Measurements from ENCODE around the gene SETSIP.

The SETSIP gene

DNA sequence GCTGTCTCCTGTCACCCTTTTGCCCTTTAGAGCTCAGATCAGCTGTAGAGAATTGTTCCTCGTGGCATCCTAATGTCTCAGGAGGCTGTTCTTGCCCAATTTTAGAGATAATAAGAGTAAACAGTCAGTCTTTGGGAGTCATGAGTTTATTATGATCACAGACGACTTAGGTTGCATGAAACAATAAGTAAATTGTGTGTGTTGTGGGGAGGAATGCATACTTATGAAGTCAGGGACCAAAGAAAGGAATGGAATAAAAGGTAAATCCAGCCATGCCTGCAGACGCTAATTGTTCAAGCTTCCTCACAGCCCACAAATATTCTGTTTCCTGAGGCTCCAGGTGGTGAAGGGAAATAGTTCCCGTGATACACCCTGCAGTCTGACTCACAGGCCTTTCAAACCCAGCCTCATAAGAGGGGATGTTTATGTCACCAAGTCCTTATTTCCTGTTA is 44.5 kb downstream of the SETSIP start (continued):
- no peak for TF ChIP-seq ZNF23 (tag by site-specific recombination; IDR thresholded peaks at IDR 0.05; ENCODE audit: borderline replicate concordance)
- TF ChIP-seq MYNN (tag by site-specific recombination; IDR thresholded peaks at IDR 0.05; ENCODE audit: borderline replicate concordance), result no peak
- TF ChIP-seq ZNF560 (tag by site-specific recombination; IDR thresholded peaks at IDR 0.05; ENCODE audit: borderline replicate concordance), result no peak
- TF ChIP-seq ZNF843 (tag by site-specific recombination; IDR thresholded peaks at IDR 0.05), result no peak
- no peak for TF ChIP-seq OVOL3 (tag by site-specific recombination; IDR thresholded peaks at IDR 0.05)
- no peak for TF ChIP-seq ZNF777 (tag by site-specific recombination; IDR thresholded peaks at IDR 0.05; ENCODE audit: borderline replicate concordance)
- 0 out of 2 replicates have a peak, but pooled peaks have one; percentile 9 for TF ChIP-seq ZBTB20 (tag by site-specific recombination; IDR thresholded peaks at IDR 0.05)
- peak; percentile 42 for TF ChIP-seq SETDB1 (IDR thresholded peaks at IDR 0.05; ENCODE audit: insufficient read length, low read length)
- TF ChIP-seq, protein P1, sequence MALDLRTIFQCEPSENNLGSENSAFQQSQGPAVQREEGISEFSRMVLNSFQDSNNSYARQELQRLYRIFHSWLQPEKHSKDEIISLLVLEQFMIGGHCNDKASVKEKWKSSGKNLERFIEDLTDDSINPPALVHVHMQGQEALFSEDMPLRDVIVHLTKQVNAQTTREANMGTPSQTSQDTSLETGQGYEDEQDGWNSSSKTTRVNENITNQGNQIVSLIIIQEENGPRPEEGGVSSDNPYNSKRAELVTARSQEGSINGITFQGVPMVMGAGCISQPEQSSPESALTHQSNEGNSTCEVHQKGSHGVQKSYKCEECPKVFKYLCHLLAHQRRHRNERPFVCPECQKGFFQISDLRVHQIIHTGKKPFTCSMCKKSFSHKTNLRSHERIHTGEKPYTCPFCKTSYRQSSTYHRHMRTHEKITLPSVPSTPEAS (tag by site-specific recombination; IDR thresholded peaks at IDR 0.05), result no peak
- TF ChIP-seq SP7 (tag by site-specific recombination; IDR thresholded peaks at IDR 0.05), result 0 out of 2 replicates have a peak, but pooled peaks have one; percentile 3
- TF ChIP-seq ZFP3 (tag by site-specific recombination; IDR thresholded peaks at IDR 0.05; ENCODE audit: low read depth), result no peak
- TF ChIP-seq ZNF433 (tag by site-specific recombination; IDR thresholded peaks at IDR 0.05; ENCODE audit: low read depth), result no peak
- TF ChIP-seq BCL6B (tag by site-specific recombination; IDR thresholded peaks at IDR 0.05), result no peak
- no peak for TF ChIP-seq ZNF223 (tag by site-specific recombination; IDR thresholded peaks at IDR 0.05)
- TF ChIP-seq ZBTB48 (tag by site-specific recombination; IDR thresholded peaks at IDR 0.05), result no peak
- TF ChIP-seq ZNF112 (tag by site-specific recombination; IDR thresholded peaks at IDR 0.05), result no peak
- TF ChIP-seq ZNF169 (tag by site-specific recombination; IDR thresholded peaks at IDR 0.05), result no peak
- TF ChIP-seq ZNF121 (tag by site-specific recombination; IDR thresholded peaks at IDR 0.05), result no peak
- TF ChIP-seq FEZF1 (tag by site-specific recombination; IDR thresholded peaks at IDR 0.05), result no peak
- no peak for TF ChIP-seq ZSCAN16 (tag by site-specific recombination; IDR thresholded peaks at IDR 0.05)
- TF ChIP-seq, protein P2, sequence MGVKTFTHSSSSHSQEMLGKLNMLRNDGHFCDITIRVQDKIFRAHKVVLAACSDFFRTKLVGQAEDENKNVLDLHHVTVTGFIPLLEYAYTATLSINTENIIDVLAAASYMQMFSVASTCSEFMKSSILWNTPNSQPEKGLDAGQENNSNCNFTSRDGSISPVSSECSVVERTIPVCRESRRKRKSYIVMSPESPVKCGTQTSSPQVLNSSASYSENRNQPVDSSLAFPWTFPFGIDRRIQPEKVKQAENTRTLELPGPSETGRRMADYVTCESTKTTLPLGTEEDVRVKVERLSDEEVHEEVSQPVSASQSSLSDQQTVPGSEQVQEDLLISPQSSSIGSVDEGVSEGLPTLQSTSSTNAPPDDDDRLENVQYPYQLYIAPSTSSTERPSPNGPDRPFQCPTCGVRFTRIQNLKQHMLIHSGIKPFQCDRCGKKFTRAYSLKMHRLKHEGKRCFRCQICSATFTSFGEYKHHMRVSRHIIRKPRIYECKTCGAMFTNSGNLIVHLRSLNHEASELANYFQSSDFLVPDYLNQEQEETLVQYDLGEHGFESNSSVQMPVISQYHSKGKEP (tag by site-specific recombination; IDR thresholded peaks at IDR 0.05), result no peak
- TF ChIP-seq ZNF398 (tag by site-specific recombination; IDR thresholded peaks at IDR 0.05), result no peak
- TF ChIP-seq, protein P3, sequence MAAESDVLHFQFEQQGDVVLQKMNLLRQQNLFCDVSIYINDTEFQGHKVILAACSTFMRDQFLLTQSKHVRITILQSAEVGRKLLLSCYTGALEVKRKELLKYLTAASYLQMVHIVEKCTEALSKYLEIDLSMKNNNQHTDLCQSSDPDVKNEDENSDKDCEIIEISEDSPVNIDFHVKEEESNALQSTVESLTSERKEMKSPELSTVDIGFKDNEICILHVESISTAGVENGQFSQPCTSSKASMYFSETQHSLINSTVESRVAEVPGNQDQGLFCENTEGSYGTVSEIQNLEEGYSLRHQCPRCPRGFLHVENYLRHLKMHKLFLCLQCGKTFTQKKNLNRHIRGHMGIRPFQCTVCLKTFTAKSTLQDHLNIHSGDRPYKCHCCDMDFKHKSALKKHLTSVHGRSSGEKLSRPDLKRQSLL (tag by site-specific recombination; IDR thresholded peaks at IDR 0.05), result 0 out of 2 replicates have a peak, but pooled peaks have one; percentile 8
- TF ChIP-seq, protein P4, sequence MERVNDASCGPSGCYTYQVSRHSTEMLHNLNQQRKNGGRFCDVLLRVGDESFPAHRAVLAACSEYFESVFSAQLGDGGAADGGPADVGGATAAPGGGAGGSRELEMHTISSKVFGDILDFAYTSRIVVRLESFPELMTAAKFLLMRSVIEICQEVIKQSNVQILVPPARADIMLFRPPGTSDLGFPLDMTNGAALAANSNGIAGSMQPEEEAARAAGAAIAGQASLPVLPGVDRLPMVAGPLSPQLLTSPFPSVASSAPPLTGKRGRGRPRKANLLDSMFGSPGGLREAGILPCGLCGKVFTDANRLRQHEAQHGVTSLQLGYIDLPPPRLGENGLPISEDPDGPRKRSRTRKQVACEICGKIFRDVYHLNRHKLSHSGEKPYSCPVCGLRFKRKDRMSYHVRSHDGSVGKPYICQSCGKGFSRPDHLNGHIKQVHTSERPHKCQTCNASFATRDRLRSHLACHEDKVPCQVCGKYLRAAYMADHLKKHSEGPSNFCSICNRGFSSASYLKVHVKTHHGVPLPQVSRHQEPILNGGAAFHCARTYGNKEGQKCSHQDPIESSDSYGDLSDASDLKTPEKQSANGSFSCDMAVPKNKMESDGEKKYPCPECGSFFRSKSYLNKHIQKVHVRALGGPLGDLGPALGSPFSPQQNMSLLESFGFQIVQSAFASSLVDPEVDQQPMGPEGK (tag by site-specific recombination; IDR thresholded peaks at IDR 0.05), result no peak
- TF ChIP-seq ZNF324 (tag by site-specific recombination; IDR thresholded peaks at IDR 0.05), result no peak
- TF ChIP-seq HOXC10 (CRISPR knock-in tag; IDR thresholded peaks at IDR 0.05), result no peak
- no peak for TF ChIP-seq ZBTB8A (tag by site-specific recombination; IDR thresholded peaks at IDR 0.05)
- 0 out of 2 replicates have a peak, but pooled peaks have one; percentile 24 for TF ChIP-seq GLIS1 (tag by site-specific recombination; IDR thresholded peaks at IDR 0.05)
- peak; percentile 91 for TF ChIP-seq ZNF76 (tag by site-specific recombination; IDR thresholded peaks at IDR 0.05; ENCODE audit: borderline replicate concordance, low read depth)
- TF ChIP-seq, protein P5, sequence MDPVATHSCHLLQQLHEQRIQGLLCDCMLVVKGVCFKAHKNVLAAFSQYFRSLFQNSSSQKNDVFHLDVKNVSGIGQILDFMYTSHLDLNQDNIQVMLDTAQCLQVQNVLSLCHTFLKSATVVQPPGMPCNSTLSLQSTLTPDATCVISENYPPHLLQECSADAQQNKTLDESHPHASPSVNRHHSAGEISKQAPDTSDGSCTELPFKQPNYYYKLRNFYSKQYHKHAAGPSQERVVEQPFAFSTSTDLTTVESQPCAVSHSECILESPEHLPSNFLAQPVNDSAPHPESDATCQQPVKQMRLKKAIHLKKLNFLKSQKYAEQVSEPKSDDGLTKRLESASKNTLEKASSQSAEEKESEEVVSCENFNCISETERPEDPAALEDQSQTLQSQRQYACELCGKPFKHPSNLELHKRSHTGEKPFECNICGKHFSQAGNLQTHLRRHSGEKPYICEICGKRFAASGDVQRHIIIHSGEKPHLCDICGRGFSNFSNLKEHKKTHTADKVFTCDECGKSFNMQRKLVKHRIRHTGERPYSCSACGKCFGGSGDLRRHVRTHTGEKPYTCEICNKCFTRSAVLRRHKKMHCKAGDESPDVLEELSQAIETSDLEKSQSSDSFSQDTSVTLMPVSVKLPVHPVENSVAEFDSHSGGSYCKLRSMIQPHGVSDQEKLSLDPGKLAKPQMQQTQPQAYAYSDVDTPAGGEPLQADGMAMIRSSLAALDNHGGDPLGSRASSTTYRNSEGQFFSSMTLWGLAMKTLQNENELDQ (tag by site-specific recombination; IDR thresholded peaks at IDR 0.05; ENCODE audit: low read depth), result no peak
